ENCODE measurements around the gene SUGCT. TPM values are rescaled to one million over a fixed set of nuclear protein-coding genes. Genes with fewer than 3 reads are reported as not detected.
"Not testable (repeated sequence)": the region's sequence is repeated elsewhere in the genome, so short reads cannot be mapped to it uniquely, and the experiment has no call there.

Gene SUGCT
- total RNA-seq, 1 donor from 2014 or later: 9.8 TPM

DNA sequence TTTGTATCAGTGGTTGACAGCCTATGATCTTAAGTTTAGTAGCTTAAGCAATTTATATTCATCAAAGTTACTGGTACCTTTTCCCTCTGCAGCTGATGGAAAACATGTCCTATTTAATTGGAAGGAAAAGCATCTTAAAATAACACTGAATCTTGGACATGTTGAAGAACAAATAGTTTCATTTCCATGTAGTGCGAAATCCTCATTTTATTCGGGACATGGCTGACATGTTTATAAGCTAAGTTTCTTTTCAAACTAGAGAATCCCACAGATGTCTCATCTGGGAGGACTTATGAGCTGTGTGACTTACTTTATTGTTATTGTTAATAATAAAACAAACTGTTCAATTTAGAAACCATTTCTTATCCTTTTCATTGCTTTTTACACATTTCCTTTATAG lies 461.0 kb downstream of the SUGCT start:
- no peaks in the 10 kb centered on the region for H3K4me1 ChIP-seq
- no peaks in the 10 kb centered on the region for H3K27me3 ChIP-seq
- TF ChIP-seq, protein P1, sequence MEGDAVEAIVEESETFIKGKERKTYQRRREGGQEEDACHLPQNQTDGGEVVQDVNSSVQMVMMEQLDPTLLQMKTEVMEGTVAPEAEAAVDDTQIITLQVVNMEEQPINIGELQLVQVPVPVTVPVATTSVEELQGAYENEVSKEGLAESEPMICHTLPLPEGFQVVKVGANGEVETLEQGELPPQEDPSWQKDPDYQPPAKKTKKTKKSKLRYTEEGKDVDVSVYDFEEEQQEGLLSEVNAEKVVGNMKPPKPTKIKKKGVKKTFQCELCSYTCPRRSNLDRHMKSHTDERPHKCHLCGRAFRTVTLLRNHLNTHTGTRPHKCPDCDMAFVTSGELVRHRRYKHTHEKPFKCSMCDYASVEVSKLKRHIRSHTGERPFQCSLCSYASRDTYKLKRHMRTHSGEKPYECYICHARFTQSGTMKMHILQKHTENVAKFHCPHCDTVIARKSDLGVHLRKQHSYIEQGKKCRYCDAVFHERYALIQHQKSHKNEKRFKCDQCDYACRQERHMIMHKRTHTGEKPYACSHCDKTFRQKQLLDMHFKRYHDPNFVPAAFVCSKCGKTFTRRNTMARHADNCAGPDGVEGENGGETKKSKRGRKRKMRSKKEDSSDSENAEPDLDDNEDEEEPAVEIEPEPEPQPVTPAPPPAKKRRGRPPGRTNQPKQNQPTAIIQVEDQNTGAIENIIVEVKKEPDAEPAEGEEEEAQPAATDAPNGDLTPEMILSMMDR (IDR thresholded peaks at IDR 0.05): no peak
- no peak for DNase-seq (ENCODE audit: low spot score in 2 of 2)
- peak overlapping the region; percentile 1 to 37 for H3K27ac ChIP-seq
- no peaks in the 10 kb centered on the region for H3K36me3 ChIP-seq
- intact Hi-C loops (cut with DNase I): no loop called here
- no peaks in the 10 kb centered on the region for H3K9me3 ChIP-seq
- peak overlapping the region; percentile 6 to 7 for H3K4me3 ChIP-seq

DNA sequence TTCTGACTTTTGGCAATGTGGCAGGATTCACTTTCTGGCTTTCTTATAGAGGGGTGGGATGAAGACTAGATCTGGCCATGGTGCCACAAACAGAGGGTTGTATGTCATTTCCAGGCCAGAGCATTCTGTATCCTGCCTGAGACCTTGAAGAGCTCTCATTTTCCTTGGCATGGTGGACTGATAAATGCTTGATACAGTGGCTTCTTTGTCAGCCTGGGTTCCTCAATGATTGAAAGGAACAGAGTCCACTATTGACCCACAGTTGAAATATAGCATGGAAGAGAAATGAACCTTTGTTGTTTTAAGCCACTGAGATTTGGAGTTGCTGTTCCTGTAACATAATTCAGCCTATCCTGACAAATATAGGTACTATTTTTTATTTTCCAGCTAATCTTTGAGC lies 462.7 kb downstream of the SUGCT start:
- Histone ChIP-seq H3K9me3 (no peaks in the 10 kb centered on the region), H3K36me3 (no peaks in the 10 kb centered on the region), H3K4me3 (no peak overlapping the region), H3K27me3 (no peaks in the 10 kb centered on the region), H3K27ac (no peak overlapping the region), H3K4me1 (no peaks in the 10 kb centered on the region)
- no peak for DNase-seq (ENCODE audit: low spot score in 2 of 2)
- TF ChIP-seq, protein P1 (IDR thresholded peaks at IDR 0.05): no peak
- intact Hi-C loops (cut with DNase I): no loop called here

DNA sequence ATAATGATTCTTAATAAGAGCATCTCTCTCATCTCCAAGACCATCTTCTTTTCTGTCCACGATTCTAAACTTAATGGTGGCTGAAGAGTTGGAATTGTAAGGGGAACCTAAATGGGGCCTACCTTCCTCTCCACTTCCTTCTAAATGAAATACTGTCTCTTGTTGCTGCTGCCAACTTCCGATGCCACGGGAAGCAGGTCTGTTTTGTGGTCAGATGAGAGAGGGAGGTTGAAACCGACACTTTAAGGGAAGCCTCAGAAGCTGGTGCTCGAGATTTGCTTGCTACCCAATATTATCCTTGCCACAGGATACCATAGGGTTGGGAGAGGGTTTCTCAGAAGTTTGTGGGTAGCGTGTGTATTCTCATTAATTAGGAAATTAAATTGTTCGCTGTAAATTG lies 464.1 kb downstream of the SUGCT start:
- no peaks in the 10 kb centered on the region for H3K27me3 ChIP-seq
- H3K27ac ChIP-seq: no peak overlapping the region
- intact Hi-C loops (cut with DNase I): no loop called here
- TF ChIP-seq, protein P1 (IDR thresholded peaks at IDR 0.05): no peak
- no peaks in the 10 kb centered on the region for H3K4me1 ChIP-seq
- no peaks in the 10 kb centered on the region for H3K36me3 ChIP-seq
- no peak overlapping the region for H3K4me3 ChIP-seq
- H3K9me3 ChIP-seq: no peaks in the 10 kb centered on the region
- no peak for DNase-seq (ENCODE audit: low spot score in 2 of 2)

DNA sequence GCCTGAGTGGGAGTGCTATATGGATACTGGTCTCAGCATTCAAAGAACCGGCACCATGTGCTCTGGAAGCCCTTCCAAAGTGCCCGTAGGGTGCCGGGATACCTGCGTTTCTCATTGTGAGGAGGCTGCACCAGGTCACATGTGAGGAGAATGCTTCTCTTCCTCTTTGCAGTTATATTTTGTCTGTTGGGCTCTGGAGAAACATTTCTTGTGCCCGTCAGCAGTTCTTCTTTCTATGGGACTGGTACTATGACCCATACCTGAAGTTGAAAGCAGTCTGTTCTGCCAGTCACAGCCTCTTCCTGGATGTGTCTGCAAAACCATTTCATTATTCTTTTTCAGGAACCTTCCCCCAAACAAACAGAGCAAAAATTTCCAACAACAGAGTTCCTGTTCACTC lies 465.0 kb downstream of the SUGCT start:
- no peaks in the 10 kb centered on the region for H3K36me3 ChIP-seq
- no peak for DNase-seq (ENCODE audit: low spot score in 2 of 2)
- H3K27ac ChIP-seq: no peak overlapping the region
- no peaks in the 10 kb centered on the region for H3K27me3 ChIP-seq
- no peaks in the 10 kb centered on the region for H3K9me3 ChIP-seq
- no peak overlapping the region for H3K4me3 ChIP-seq
- no peaks in the 10 kb centered on the region for H3K4me1 ChIP-seq
- intact Hi-C loops (cut with DNase I): loop anchor here (5.0 kb wide), 1 partner anchor 133 kb away; no protein-coding TSS in a partner anchor
- TF ChIP-seq, protein P1 (IDR thresholded peaks at IDR 0.05): no peak

DNA sequence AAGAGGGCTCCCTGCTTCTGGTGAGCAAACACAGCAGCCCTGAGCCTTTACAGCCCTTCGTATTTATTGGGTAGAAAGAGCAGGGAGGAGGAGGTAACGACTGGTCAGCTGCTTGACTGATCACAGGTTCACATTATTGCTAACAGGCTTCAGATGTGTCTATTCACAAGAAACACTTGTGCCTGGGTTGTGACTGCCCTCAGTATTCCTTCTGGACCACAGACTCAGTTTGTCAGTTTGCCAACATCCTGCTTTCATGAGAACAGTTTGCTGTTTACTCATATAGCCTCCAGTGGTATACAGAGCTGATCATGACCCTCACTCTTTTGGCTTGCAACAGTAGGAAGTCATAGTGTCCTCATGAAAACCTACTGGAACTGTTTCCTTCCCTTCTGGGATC lies 467.5 kb downstream of the SUGCT start:
- not testable (repeated sequence) for H3K4me1 ChIP-seq; H3K27ac ChIP-seq; H3K9me3 ChIP-seq; H3K36me3 ChIP-seq; DNase-seq (ENCODE audit: low spot score in 2 of 2); H3K27me3 ChIP-seq; H3K4me3 ChIP-seq
- intact Hi-C loops (cut with DNase I): loop anchor here (5.0 kb wide), 1 partner anchor 135 kb away; no protein-coding TSS in a partner anchor

DNA sequence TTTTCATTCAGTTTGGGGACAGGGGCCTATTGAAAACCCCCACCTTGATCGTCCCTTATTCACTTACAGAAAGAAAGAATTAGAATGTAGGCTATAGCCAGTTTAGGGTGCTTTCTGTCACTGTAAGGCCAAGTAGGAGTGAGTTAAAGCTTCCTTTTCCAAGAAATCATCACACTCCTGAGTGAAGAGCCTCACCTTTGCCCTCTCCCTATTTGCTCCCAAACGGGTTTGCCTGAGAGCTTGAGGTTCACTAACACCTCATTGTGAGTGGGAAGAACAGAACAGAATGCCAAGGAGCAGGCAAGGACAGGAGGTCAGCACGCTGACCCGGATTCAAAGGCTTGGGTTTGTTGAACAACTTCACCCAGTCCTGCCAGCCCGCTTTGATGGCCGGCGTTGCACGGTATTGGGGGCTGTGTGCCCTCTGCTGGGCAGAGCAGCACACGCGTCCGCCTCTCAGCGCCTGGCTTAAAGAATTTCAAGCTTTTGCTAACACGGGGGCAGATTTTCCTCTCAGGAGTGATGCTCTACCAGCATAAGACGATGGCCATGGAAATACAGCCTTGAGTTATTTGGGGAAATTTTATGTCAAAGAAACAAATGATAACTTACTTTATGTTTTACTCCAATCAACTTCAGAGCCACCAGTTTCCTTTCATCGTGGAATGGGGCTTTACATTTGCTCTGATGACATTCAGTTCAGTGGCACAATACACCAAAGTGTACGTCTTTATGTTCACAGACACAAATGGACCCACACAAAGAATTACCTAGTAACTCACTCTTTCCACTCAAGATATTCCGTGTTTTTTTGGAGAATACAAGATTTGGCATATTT lies 470.0 kb downstream of the SUGCT start:
- Histone ChIP-seq H3K4me1 (peaks cover 0 to 8% of the 10 kb centered on the region in 2 donors), H3K27me3 (no peaks in the 10 kb centered on the region), H3K9me3 (no peaks in the 10 kb centered on the region), H3K36me3 (no peaks in the 10 kb centered on the region), H3K27ac (no peak overlapping the region), H3K4me3 (peak overlapping the region; percentile 3 to 5)
- peak in 1 of 2 donors; percentile 74 for DNase-seq (ENCODE audit: low spot score in 2 of 2)
- intact Hi-C loops (cut with DNase I): loop anchor here (2.0 to 5.0 kb wide), 3 partner anchors 138 to 276 kb away; no protein-coding TSS in a partner anchor
- TF ChIP-seq, protein P1 (IDR thresholded peaks at IDR 0.05): peak; percentile 54 to 72 (median 61)
